MM.1S (cell line): ENCODE measurements around the gene DNAI2.
"Not testable (repeated sequence)": the region's sequence is repeated elsewhere in the genome, so short reads cannot be mapped to it uniquely, and the experiment has no call there.

Experiments
- DNase-seq: peaks from one replicate; pipeline ENCODE4 v3.0.0-alpha.2; 2015
- H2AFZ ChIP-seq: fragments of 300-600 bp; sonication (generic); 2 replicates; pipeline ENCODE4 v1.6.0; 2016; ENCODE audit warnings: antibody characterized with exemption, low read length
- H3F3A ChIP-seq: fragments of 300-600 bp; sonication (generic); 2 replicates; pipeline ENCODE4 v1.6.1; 2016; ENCODE audit warnings: mild to moderate bottlenecking, antibody characterized with exemption, low read length, moderate library complexity, mixed read lengths; ENCODE audit not compliant: insufficient read depth
- H3K27ac ChIP-seq: fragments of 300-600 bp; sonication (generic); 2 replicates; pipeline ENCODE4 v1.5.1; 2016; ENCODE audit warnings: mild to moderate bottlenecking, low read length
- H3K27me3 ChIP-seq: fragments of 300-600 bp; sonication (generic); replicated peaks from 2 replicates; pipeline ENCODE4 v1.6.0; 2016; ENCODE audit warnings: low read length; ENCODE audit not compliant: insufficient read depth
- H3K36me3 ChIP-seq: fragments of 300-600 bp; sonication (generic); replicated peaks from 2 replicates; pipeline ENCODE4 v1.6.1; 2016; ENCODE audit warnings: mild to moderate bottlenecking, low read length, mixed read lengths; ENCODE audit not compliant: insufficient read depth
- H3K4me1 ChIP-seq: fragments of 300-600 bp; sonication (generic); 2 replicates; pipeline ENCODE4 v1.6.1; 2016; ENCODE audit warnings: low read length, mixed read lengths
- H3K4me2 ChIP-seq: fragments of 300-600 bp; sonication (generic); 2 replicates; pipeline ENCODE4 v1.6.0; 2016; ENCODE audit warnings: low read depth, low read length
- H3K4me3 ChIP-seq: fragments of 300-600 bp; sonication (generic); 2 replicates; pipeline ENCODE4 v1.5.1; 2016; ENCODE audit warnings: low read length, mixed read lengths
- H3K79me2 ChIP-seq: fragments of 300-600 bp; sonication (generic); 2 replicates; pipeline ENCODE4 v1.6.1; 2016; ENCODE audit warnings: mixed run types, low read length, mixed read lengths
- H3K9ac ChIP-seq: fragments of 300-600 bp; sonication (generic); 2 replicates; pipeline ENCODE4 v1.6.1; 2016; ENCODE audit warnings: low read length, mixed read lengths
- H3K9me2 ChIP-seq: fragments of 300-600 bp; sonication (generic); replicated peaks from 2 replicates; pipeline ENCODE4 v1.6.1; 2016; ENCODE audit warnings: mild to moderate bottlenecking, low read length, mixed read lengths; ENCODE audit not compliant: insufficient read depth
- H3K9me3 ChIP-seq: fragments of 300-600 bp; sonication (generic); replicated peaks from 2 replicates; pipeline ENCODE4 v1.6.1; 2016; ENCODE audit warnings: mild to moderate bottlenecking, low read length, mixed read lengths; ENCODE audit not compliant: insufficient read depth
- H4K20me1 ChIP-seq: fragments of 300-600 bp; sonication (generic); 2 replicates; pipeline ENCODE4 v1.6.1; 2016; ENCODE audit warnings: mild to moderate bottlenecking, low read length, moderate library complexity, mixed read lengths; ENCODE audit not compliant: insufficient read depth
- EZH2 ChIP-seq: fragments of 300-600 bp; sonication (generic); optimal IDR thresholded peaks from 2 replicates; pipeline ENCODE3; 2017; ENCODE audit warnings: low read depth, mild to moderate bottlenecking, antibody characterized with exemption, low read length, mixed read lengths
- EZH2phosphoT487 ChIP-seq: fragments of 300-600 bp; sonication (generic); IDR thresholded peaks from 2 replicates; pipeline ENCODE4 v1.6.1; 2018; ENCODE audit warnings: antibody characterized with exemption, low read length
- TF ChIP-seq, protein P1 (sequence below): fragments of 300-600 bp; sonication (generic); IDR thresholded peaks from 2 replicates; pipeline ENCODE4 v1.5.1; 2016; ENCODE audit warnings: antibody characterized with exemption, low read length, mixed read lengths

DNAI2 gene

GRCh38 chr17:74276051-74276476 is 2.0 kb downstream of the DNAI2 start:
- Histone ChIP-seq H4K20me1 (no peaks in the 10 kb centered on the region), H3K9ac (no peak overlapping the region), H3K9me2 (no peaks in the 10 kb centered on the region), H3K27ac (no peak overlapping the region), H3K36me3 (no peaks in the 10 kb centered on the region), H3K79me2 (no peaks in the 10 kb centered on the region), H2AFZ (no peak overlapping the region), H3K4me1 (peaks cover 7% of the 10 kb centered on the region; the same call in 1 of the 2 replicates), H3K4me2 (no peak overlapping the region), H3F3A (no peaks in the 10 kb centered on the region), H3K27me3 (peaks cover 72% of the 10 kb centered on the region), H3K9me3 (no peaks in the 10 kb centered on the region), H3K4me3 (no peak overlapping the region)
- no peak for DNase-seq
- TF ChIP-seq EZH2, result no peak
- no peak for TF ChIP-seq EZH2phosphoT487
- TF ChIP-seq, protein P1, sequence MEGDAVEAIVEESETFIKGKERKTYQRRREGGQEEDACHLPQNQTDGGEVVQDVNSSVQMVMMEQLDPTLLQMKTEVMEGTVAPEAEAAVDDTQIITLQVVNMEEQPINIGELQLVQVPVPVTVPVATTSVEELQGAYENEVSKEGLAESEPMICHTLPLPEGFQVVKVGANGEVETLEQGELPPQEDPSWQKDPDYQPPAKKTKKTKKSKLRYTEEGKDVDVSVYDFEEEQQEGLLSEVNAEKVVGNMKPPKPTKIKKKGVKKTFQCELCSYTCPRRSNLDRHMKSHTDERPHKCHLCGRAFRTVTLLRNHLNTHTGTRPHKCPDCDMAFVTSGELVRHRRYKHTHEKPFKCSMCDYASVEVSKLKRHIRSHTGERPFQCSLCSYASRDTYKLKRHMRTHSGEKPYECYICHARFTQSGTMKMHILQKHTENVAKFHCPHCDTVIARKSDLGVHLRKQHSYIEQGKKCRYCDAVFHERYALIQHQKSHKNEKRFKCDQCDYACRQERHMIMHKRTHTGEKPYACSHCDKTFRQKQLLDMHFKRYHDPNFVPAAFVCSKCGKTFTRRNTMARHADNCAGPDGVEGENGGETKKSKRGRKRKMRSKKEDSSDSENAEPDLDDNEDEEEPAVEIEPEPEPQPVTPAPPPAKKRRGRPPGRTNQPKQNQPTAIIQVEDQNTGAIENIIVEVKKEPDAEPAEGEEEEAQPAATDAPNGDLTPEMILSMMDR, result no peak

GRCh38 chr17:74276541-74277009 is 2.5 kb downstream of the DNAI2 start:
- Histone ChIP-seq H3K9me2 (no peaks in the 10 kb centered on the region), H3K4me2 (no peak overlapping the region), H3K4me1 (peaks cover 7% of the 10 kb centered on the region; the same call in 1 of the 2 replicates), H3K9ac (no peak overlapping the region), H3K4me3 (no peak overlapping the region), H3K27me3 (peaks cover 69% of the 10 kb centered on the region), H3K27ac (no peak overlapping the region), H3K79me2 (no peaks in the 10 kb centered on the region), H3F3A (no peaks in the 10 kb centered on the region), H3K36me3 (no peaks in the 10 kb centered on the region), H4K20me1 (no peaks in the 10 kb centered on the region), H3K9me3 (no peaks in the 10 kb centered on the region), H2AFZ (no peak overlapping the region)
- TF ChIP-seq, protein P1, result no peak
- TF ChIP-seq EZH2phosphoT487 (no peak), EZH2 (no peak)
- no peak for DNase-seq

DNA sequence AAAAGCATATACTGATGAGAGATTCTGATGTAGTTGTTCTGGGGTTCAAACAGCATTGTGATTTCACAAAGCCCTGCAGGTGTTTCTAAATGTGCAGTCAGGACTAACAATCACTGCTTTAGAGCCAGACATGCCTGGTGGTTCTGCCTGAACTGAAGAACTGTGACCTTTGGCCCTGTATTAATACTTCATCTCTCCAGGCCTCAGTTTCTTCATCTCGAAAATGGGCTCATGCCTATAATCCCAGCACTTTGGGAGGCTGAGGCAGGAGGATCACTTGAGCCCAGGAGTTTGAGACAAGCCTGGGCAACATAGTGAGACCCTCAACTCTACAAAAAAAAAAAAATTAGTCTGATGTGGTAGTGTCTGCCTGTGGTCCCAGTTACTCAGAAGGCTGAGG is 3.9 kb downstream of the DNAI2 start:
- H3K27ac ChIP-seq, result no peak overlapping the region
- no peak overlapping the region for H3K4me3 ChIP-seq
- peaks cover 7% of the 10 kb centered on the region; the same call in 1 of the 2 replicates for H3K4me1 ChIP-seq
- no peaks in the 10 kb centered on the region for H4K20me1 ChIP-seq
- H3K27me3 ChIP-seq, result peaks cover 69% of the 10 kb centered on the region
- DNase-seq, result no peak
- H3K79me2 ChIP-seq, result no peaks in the 10 kb centered on the region
- TF ChIP-seq, protein P1, result no peak
- TF ChIP-seq EZH2phosphoT487 (no peak), EZH2 (no peak)
- no peaks in the 10 kb centered on the region for H3K36me3 ChIP-seq
- H3K4me2 ChIP-seq, result no peak overlapping the region
- no peaks in the 10 kb centered on the region for H3K9me2 ChIP-seq
- H3F3A ChIP-seq, result no peaks in the 10 kb centered on the region
- no peaks in the 10 kb centered on the region for H3K9me3 ChIP-seq
- no peak overlapping the region for H2AFZ ChIP-seq
- no peak overlapping the region for H3K9ac ChIP-seq

- not testable (repeated sequence) for H3K9me3 ChIP-seq, H3K9me2 ChIP-seq, H2AFZ ChIP-seq, H3K9ac ChIP-seq, H3F3A ChIP-seq, H3K36me3 ChIP-seq, H4K20me1 ChIP-seq, H3K27ac ChIP-seq, H3K79me2 ChIP-seq, H3K4me3 ChIP-seq, H3K4me1 ChIP-seq, DNase-seq
- Histone ChIP-seq H3K4me2 (peak overlapping the region; percentile 18; the same call in 1 of the 2 replicates), H3K27me3 (peaks cover 62% of the 10 kb centered on the region)
Measured at GRCh38 chr17:74279617-74280016, 5.6 kb downstream of the DNAI2 start.
